Measurements from ENCODE around the gene ATP5F1C. TPM values are rescaled to one million over a fixed set of nuclear protein-coding genes. Genes with fewer than 3 reads are reported as not detected.

ATP5F1C gene
- total RNA-seq, 1 experiment from 2014 or later = 304 TPM

GRCh38 chr10:7846591-7846990 is 58.6 kb downstream of the ATP5F1C start:
- peak; percentile 43 for DNase-seq (ENCODE audit: low read depth)

GRCh38 chr10:7853226-7853842 is 65.4 kb downstream of the ATP5F1C start:
- DNase-seq (ENCODE audit: low read depth) = no peak

- no peak for DNase-seq (ENCODE audit: low read depth)
Observed at GRCh38 chr10:7853890-7854289, 65.9 kb downstream of the ATP5F1C start.

- DNase-seq (ENCODE audit: low read depth) = no peak
Observed at GRCh38 chr10:7855205-7855604, 67.2 kb downstream of the ATP5F1C start.

GRCh38 chr10:7856678-7857077 is 68.7 kb downstream of the ATP5F1C start:
- DNase-seq (ENCODE audit: low read depth) = no peak

- DNase-seq (ENCODE audit: low read depth) = no peak
Observed at GRCh38 chr10:7857262-7857661, 69.3 kb downstream of the ATP5F1C start.

Other genes starting within 250 kb of the ATP5F1C start
- not detected in 2 replicates for gene ITIH5, start 121.2 kb upstream of the ATP5F1C start, total RNA-seq (2014; rRNA removed)
- gene ITIH2, start 84.9 kb upstream of the ATP5F1C start, total RNA-seq (2014; rRNA removed) = not detected in 2 replicates
- 11.1 and 12.5 TPM in 2 replicates for gene KIN, start 184 bp upstream of the ATP5F1C start, total RNA-seq (2014; rRNA removed)
- 3.3 and 3.4 TPM in 2 replicates for gene TAF3, start 30.3 kb downstream of the ATP5F1C start, total RNA-seq (2014; rRNA removed)

Measured in LHCN-M2 (cell line).